NOMO-1 treated with DMSO at 0.1 percent for 48 hours (cell line): Measurements from ENCODE around the gene POM121L12.

Experiments used
- DNase-seq: peaks from one replicate; lab custom pipeline; 2025; ENCODE audit not compliant: unreplicated experiment; lab: John Stamatoyannopoulos, UW

The POM121L12 gene

GRCh38 chr7:53035499-53036412 lies at the start of gene POM121L12:
POM121L12 (plus strand) TSS chr7:53035633; CDS start chr7:53035672, 39 bp downstream.
- no peak for DNase-seq

DNA sequence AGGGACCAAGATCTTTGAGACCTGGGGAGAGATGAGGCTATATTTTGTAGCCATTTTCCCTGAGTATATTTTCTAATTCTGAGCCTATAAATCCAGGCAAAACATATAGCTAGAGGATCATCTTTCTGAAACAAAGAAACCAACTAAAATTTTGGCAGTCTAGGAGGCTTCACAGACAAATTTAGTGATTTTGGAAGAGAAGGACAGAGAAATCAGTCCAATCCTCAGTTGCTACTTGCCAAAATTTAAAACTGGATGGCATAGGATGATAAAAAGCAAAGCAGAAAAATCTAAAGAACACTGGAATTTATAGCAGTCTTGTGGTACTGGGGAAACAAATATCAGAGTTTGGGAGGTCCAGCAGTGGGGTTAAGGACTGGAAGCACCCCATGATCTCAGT lies 43.4 kb upstream of the POM121L12 start:
- no peak for DNase-seq

DNA sequence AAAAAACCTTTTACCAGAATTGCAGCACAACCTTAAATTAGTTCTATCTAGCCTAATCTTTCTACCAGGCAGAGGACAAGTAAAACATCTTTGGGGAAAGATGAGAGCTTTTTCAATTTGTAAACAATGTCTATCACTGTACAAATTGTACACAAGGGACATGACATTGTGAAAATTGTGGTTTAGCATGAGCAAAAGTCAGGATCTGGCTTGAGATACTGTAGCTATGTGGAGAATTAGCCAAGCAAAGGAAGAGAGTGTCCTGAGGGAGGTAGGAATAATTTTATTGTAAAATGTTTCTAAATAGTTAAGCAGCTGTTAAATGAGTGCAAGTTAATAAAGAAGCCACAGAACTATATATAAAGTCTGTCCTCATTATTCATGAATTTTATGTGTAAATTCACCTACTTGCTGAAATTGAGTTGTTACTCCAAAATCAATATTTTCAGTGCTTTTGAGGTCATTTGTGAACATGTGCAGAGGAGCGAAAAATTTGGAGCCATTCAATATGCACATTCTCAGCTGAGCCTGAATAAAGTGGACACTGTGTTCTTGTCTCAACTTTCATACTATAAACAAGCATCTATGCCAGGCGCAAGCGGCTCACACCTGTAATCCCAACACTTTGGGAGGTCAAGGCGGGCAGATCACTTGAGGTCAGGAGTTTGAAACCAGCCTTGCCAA lies 42.8 kb upstream of the POM121L12 start:
- no peak for DNase-seq

- DNase-seq: no peak
Observed at GRCh38 chr7:52995676-52996075, 39.8 kb upstream of the POM121L12 start.

- no peak for DNase-seq
Observed at GRCh38 chr7:53001221-53001620, 34.2 kb upstream of the POM121L12 start.

- no peak for DNase-seq
Observed at GRCh38 chr7:53002389-53002788, 33.0 kb upstream of the POM121L12 start.

GRCh38 chr7:53003653-53004445 lies 31.6 kb upstream of the POM121L12 start:
- no peak for DNase-seq

GRCh38 chr7:53013925-53014324 lies 21.5 kb upstream of the POM121L12 start:
- DNase-seq: no peak

DNA sequence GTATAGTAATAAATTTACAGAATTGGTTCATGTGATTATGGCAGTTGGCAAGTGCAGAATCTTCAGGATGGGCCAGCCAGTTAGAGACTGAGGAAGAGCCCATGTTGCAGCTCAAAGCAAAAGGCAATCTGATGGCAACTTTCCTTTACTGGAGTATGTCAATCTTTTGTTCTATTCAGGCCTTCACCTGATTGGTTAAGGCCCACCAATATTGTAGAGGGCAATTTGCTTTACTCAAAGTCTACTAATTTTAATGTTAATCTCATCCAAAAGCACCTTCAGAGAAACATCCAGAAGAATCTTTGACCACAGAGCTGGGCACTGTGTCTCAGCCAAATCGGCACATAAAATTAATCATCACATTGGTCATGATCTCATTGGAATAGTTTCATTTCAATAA lies 20.0 kb upstream of the POM121L12 start:
- DNase-seq: no peak

DNA sequence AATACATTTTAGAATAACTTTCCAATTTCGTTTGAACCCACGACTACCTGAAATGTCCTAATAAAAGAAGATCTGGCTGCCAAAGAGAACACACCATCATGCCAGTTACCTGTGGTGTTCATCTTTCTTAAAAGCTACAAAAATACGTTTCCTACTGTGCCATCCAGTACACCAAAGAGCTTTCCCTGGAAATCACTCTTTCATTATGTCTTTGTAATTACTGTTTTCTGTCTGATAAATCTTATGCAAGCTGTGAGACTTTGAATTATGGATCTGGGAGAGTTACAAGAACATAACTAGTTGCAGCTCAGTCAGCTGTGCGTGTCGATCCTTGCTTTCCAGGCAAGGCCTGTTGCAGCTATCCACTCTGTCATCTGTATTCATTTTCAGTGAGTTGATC lies 12.5 kb upstream of the POM121L12 start:
- no peak for DNase-seq

- no peak for DNase-seq
Observed at GRCh38 chr7:53048638-53049037, 13.2 kb downstream of the POM121L12 start.

DNA sequence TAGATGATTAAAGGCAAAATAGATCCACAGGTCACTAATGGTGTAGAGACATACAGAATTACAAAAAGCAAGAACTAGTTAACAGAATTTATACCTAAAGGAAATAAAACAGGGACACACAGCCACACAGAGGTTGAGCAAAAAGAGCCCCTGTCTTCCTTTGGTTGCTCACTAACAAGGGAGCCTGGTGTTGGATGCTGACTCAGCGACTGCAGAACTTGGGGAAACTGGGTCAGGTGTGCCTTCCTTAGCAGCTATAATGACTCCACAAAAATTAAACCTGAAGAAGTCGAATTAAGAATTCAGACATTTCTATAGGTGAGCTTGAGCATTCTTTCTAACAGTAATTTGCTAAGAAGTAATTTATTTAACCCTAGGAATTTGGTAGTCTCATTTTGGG lies 15.0 kb downstream of the POM121L12 start:
- no peak for DNase-seq

DNA sequence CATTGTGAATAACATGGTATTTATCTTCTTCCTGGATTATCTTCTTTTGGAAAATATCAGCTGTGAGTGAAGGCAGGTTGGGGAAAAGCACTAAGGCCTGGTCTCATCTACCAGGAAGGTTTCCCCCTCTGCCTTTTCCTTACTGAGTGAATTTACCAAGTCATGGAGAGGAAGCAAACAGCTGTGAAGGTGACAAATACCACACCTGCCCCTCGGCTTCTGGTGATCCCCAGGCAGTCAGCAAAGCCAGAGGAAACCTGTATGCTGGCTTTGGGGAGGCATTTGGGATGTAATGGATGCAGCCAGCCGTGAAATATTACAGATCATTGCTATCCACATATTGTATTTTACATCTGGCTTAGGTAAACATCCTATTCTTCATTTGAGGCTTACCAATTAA lies 24.2 kb downstream of the POM121L12 start:
- DNase-seq: no peak

DNA sequence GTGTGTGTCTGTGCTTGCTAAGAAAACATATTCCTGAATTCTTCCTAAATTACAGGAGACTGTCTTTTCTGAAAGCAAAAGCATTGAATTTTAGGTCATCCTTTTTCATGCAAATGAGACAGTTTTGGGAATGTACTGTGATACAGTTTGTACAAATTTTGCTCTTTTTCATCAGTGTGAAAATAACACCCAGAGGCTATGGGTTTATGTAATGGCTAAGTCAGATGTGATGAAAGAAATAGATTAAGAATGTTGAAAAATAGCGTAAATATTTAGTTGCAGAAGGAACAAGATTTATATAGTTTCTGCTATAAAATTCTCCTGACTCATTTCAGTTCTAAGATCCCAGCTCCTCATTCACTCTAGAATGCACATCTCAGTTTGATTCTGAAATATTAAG lies 24.6 kb downstream of the POM121L12 start:
- no peak for DNase-seq

- no peak for DNase-seq
Observed at GRCh38 chr7:53062796-53063195, 27.4 kb downstream of the POM121L12 start.

DNA sequence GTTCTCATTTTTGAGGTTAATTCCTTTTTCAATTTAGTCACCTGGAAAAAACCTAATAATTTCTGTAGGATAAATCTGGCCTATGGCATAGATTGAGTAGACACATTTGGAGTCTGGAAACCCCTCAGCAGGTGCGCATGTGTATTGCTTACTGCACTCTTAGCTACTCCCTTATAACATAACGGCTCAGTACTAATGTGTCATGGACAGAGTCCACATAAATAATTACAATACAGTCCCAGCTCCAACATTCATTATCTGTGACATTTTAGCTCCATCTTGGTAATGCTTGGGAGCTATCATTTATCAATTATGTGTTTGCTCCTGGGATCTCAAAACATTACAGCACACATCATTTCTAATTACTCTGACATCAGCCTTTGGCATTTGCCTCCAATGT lies 33.2 kb downstream of the POM121L12 start:
- DNase-seq: no peak

DNA sequence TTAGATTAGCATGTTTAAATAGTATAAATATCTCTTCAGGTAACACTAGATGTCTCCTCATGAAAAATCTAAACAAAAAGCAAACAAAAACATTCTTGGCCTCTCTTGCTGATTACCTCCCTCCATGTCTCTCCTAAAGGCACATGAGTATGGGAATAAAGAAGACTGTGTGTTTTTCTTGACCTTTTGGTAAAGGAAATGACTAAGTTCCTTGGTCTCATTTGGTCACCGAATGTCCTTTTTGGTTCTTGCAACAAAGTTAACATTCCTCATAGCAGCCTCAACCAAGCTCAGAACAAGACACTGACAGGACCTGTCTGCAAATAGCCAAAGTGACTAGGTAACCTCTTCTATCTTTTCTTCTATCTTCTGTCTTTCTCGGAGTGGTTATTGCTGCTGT lies 35.5 kb downstream of the POM121L12 start:
- DNase-seq: no peak
